ENCODE measurements around the gene KDM4D.
"Not testable (repeated sequence)": the region's sequence is repeated elsewhere in the genome, so short reads cannot be mapped to it uniquely, and the experiment has no call there.

KDM4D gene

GRCh38 chr11:95033051-95033450 is 59.5 kb downstream of the KDM4D start:
- ATAC-seq, result no peak
- TF ChIP-seq CSDC2 (CRISPR knock-in tag; IDR thresholded peaks at IDR 0.05) (no peak), GLIS3 (CRISPR knock-in tag; IDR thresholded peaks at IDR 0.05) (no peak), TCF4 (CRISPR knock-in tag; IDR thresholded peaks at IDR 0.05; ENCODE audit: borderline replicate concordance) (no peak), ZC3H10 (CRISPR knock-in tag; IDR thresholded peaks at IDR 0.05) (no peak), RARB (CRISPR knock-in tag; IDR thresholded peaks at IDR 0.05) (no peak), ZNF8 (CRISPR knock-in tag; IDR thresholded peaks at IDR 0.05) (no peak)

- ATAC-seq, result no peak
These were observed 61.8 kb downstream of the KDM4D start for GRCh38 chr11:95035316-95035715.

GRCh38 chr11:95037356-95038035 is 64.0 kb downstream of the KDM4D start:
- ATAC-seq, result not testable (repeated sequence)

More at GRCh38 chr11:95035316-95035715, 61.8 kb downstream of the KDM4D start:
- TF ChIP-seq PPARA (CRISPR knock-in tag; IDR thresholded peaks at IDR 0.05; ENCODE audit: borderline replicate concordance) (no peak), GLIS3 (CRISPR knock-in tag; IDR thresholded peaks at IDR 0.05) (no peak), CSRNP3 (CRISPR knock-in tag; IDR thresholded peaks at IDR 0.05) (no peak), ZFP30 (CRISPR knock-in tag; IDR thresholded peaks at IDR 0.05) (no peak), TSHZ2 (CRISPR knock-in tag; IDR thresholded peaks at IDR 0.05) (no peak)

GRCh38 chr11:95042239-95042638 is 68.7 kb downstream of the KDM4D start:
- ATAC-seq, result no peak
- no peak for TF ChIP-seq GLIS3 (CRISPR knock-in tag; IDR thresholded peaks at IDR 0.05)
- no peak for TF ChIP-seq CSRNP3 (CRISPR knock-in tag; IDR thresholded peaks at IDR 0.05)
- no peak for TF ChIP-seq ZNF70 (CRISPR knock-in tag; IDR thresholded peaks at IDR 0.05)
- no peak for TF ChIP-seq PATZ1 (CRISPR knock-in tag; IDR thresholded peaks at IDR 0.05; ENCODE audit: borderline replicate concordance)
- no peak for TF ChIP-seq ISL1 (CRISPR knock-in tag; IDR thresholded peaks at IDR 0.05)
- no peak for TF ChIP-seq CSDC2 (CRISPR knock-in tag; IDR thresholded peaks at IDR 0.05)
- no peak for TF ChIP-seq ZNF8 (CRISPR knock-in tag; IDR thresholded peaks at IDR 0.05)
- TF ChIP-seq SNAI2 (CRISPR knock-in tag; IDR thresholded peaks at IDR 0.05), result no peak
- TF ChIP-seq TSHZ2 (CRISPR knock-in tag; IDR thresholded peaks at IDR 0.05), result no peak
- TF ChIP-seq ZC3H10 (CRISPR knock-in tag; IDR thresholded peaks at IDR 0.05), result no peak

GRCh38 chr11:95042906-95043305 is 69.4 kb downstream of the KDM4D start:
- no peak for ATAC-seq
- TF ChIP-seq CREB5 (CRISPR knock-in tag; IDR thresholded peaks at IDR 0.05; ENCODE audit: low read depth), result no peak
- TF ChIP-seq ISL1 (CRISPR knock-in tag; IDR thresholded peaks at IDR 0.05), result no peak
- no peak for TF ChIP-seq TOX (CRISPR knock-in tag; IDR thresholded peaks at IDR 0.05; ENCODE audit: borderline replicate concordance)
- no peak for TF ChIP-seq BACH2 (CRISPR knock-in tag; IDR thresholded peaks at IDR 0.05; ENCODE audit: borderline replicate concordance)
- TF ChIP-seq SNAI2 (CRISPR knock-in tag; IDR thresholded peaks at IDR 0.05), result no peak
- TF ChIP-seq POU6F1 (CRISPR knock-in tag; IDR thresholded peaks at IDR 0.05; ENCODE audit: borderline replicate concordance, low read depth), result no peak
- TF ChIP-seq ARNTL (CRISPR knock-in tag; IDR thresholded peaks at IDR 0.05; ENCODE audit: borderline replicate concordance, low read depth), result no peak
- TF ChIP-seq GLIS3 (CRISPR knock-in tag; IDR thresholded peaks at IDR 0.05), result no peak
- TF ChIP-seq CSDC2 (CRISPR knock-in tag; IDR thresholded peaks at IDR 0.05), result no peak
- no peak for TF ChIP-seq ESRRG (CRISPR knock-in tag; IDR thresholded peaks at IDR 0.05)
- TF ChIP-seq ZFP30 (CRISPR knock-in tag; IDR thresholded peaks at IDR 0.05), result no peak

Data from SK-N-SH treated with all-trans-retinoic acid at 6 μM for 48 hours (cell line).